K562 (cell line): ENCODE results near the gene MAML1. TPM values are rescaled to one million over a fixed set of nuclear protein-coding genes. Genes with fewer than 3 reads are reported as not detected.

Experiments used
- ASH1L ChIP-seq: fragments of 450-650 bp; IDR thresholded peaks from 2 replicates; pipeline ENCODE4 v1.6.1; 2018; ENCODE audit warnings: borderline replicate concordance, mild to moderate bottlenecking, low read depth; ENCODE audit not compliant: partially characterized antibody
- BCL6 ChIP-seq: fragments of 250-450 bp; sonication (Bioruptor Pico); IDR thresholded peaks from 2 replicates; pipeline ENCODE4 v1.4.0; 2020
- BRD4 ChIP-seq: fragments of 200-600 bp; sonication (generic); IDR thresholded peaks from 2 replicates; pipeline ENCODE4 v1.6.1; 2017; ENCODE audit warnings: inconsistent platforms
- CBX5 ChIP-seq: IDR thresholded peaks from 2 replicates; pipeline ENCODE4 v1.6.1; 2014; ENCODE audit warnings: low read depth, borderline replicate concordance
- EP300 ChIP-seq: IDR thresholded peaks from 2 replicates; pipeline ENCODE4 v1.6.1; 2012; ENCODE audit warnings: low read length, improper control_type of control experiment
- ERF ChIP-seq: fragments of 450-650 bp; formaldehyde crosslinking; IDR thresholded peaks from 2 replicates; pipeline ENCODE4 v1.4.0; 2020; ENCODE audit warnings: mild to moderate bottlenecking, mixed read lengths
- ETV1 ChIP-seq: fragments of 450-650 bp; conservative IDR thresholded peaks from 2 replicates; pipeline ENCODE4 v1.6.1; 2016; ENCODE audit warnings: missing genetic modification characterization, control low read depth, low read depth, missing compliant biosample characterization
- FOXA1 ChIP-seq: fragments of 450-650 bp; IDR thresholded peaks from 2 replicates; pipeline ENCODE4 v1.6.1; 2016; ENCODE audit warnings: mild to moderate bottlenecking, borderline replicate concordance
- FUS ChIP-seq: fragments of 200-400 bp; formaldehyde crosslinking; optimal IDR thresholded peaks from 2 replicates; pipeline ENCODE3; 2017; ENCODE audit warnings: low read depth, low read length
- HNRNPUL1 ChIP-seq: fragments of 200-400 bp; formaldehyde crosslinking; IDR thresholded peaks from 2 replicates; pipeline ENCODE4 v1.6.1; 2017; ENCODE audit warnings: low read length
- KAT2B ChIP-seq: IDR thresholded peaks from one replicate; pipeline ENCODE4 v1.6.1; 2012; ENCODE audit warnings: low read depth, mild to moderate bottlenecking, control low read depth, inconsistent platforms, low read length, moderate library complexity
- KDM1A ChIP-seq, 2 experiments: fragments of 450-650 bp; IDR thresholded peaks; 2 replicates each; pipeline ENCODE4 v1.6.1; 2016; ENCODE audit warnings: mild to moderate bottlenecking in 2 of 2
- KLF6 ChIP-seq: fragments of 250-450 bp; sonication (Bioruptor Pico); IDR thresholded peaks from 2 replicates; pipeline ENCODE4 v1.4.0; 2020; ENCODE audit warnings: mild to moderate bottlenecking, moderate library complexity, borderline replicate concordance
- NONO ChIP-seq, 2 experiments: fragments of 200-400 bp in 1 of 2; fragments of 450-650 bp in 1 of 2; formaldehyde crosslinking in 1 of 2; IDR thresholded peaks; 2 replicates each; pipeline ENCODE4 v1.6.1; 2017; ENCODE audit warnings: low read depth in 2 of 2, mild to moderate bottlenecking in 2 of 2, moderate library complexity in 2 of 2, low read length in 1 of 2
- SMAD3 ChIP-seq: fragments of 450-650 bp; formaldehyde crosslinking; conservative IDR thresholded peaks from 2 replicates; pipeline ENCODE4 v1.4.0; 2020; ENCODE audit warnings: mild to moderate bottlenecking
- SREBF1 ChIP-seq: fragments of 150-350 bp; IDR thresholded peaks from 2 replicates; pipeline ENCODE4 v1.6.1; 2014; ENCODE audit warnings: antibody characterized with exemption, low read depth, low read length, borderline replicate concordance
- THRB ChIP-seq: fragments of 450-650 bp; formaldehyde crosslinking; conservative IDR thresholded peaks from 2 replicates; pipeline ENCODE4 v1.4.0; 2022; ENCODE audit warnings: mild to moderate bottlenecking, missing genetic modification characterization
- TOE1 ChIP-seq, 2 experiments: fragments of 450-650 bp in 1 of 2; sonication (generic) in 1 of 2; formaldehyde crosslinking in 1 of 2; IDR thresholded peaks; 2 replicates each; pipeline versions ENCODE4 v1.7.1 to v1.8.0; 2016 to 2022; ENCODE audit warnings: borderline replicate concordance in 2 of 2, mild to moderate bottlenecking in 2 of 2, antibody characterized with exemption in 1 of 2, inconsistent platforms in 1 of 2, low read depth in 1 of 2, missing genetic modification reagents in 1 of 2, moderate library complexity in 1 of 2
- ZBTB17 ChIP-seq: fragments of 450-650 bp; formaldehyde crosslinking; IDR thresholded peaks from 2 replicates; pipeline ENCODE4 v1.4.0; 2020; ENCODE audit warnings: mild to moderate bottlenecking
- polyA plus RNA-seq, 8 experiments: library from polyadenylated mRNA; depleted of rRNA in 4 of 8; stranded (reverse) in 5 of 8; unstranded in 3 of 8; fragments of >200 nt; fragmentation: Nextera tagmentation in 2 of 8; fragmentation: Illumina TruSeq in 1 of 8; extraction: Ambion mirVana in 2 of 8; extraction: Trizol in 1 of 8; gene quantifications; 2 replicates each; pipeline versions ENCODE4 v1.2.1 to v1.2.3, GENCODE V29; 2011 to 2014; ENCODE audit warnings: inconsistent platforms in 1 of 8, missing spikeins in 1 of 8
- total RNA-seq, 7 experiments: library from RNA; depleted of rRNA in 6 of 7; stranded (reverse); fragments of >200 nt in 6 of 7; fragmentation: Illumina TruSeq in 2 of 7; extraction: Trizol in 2 of 7; gene quantifications; 2 replicates each; pipeline versions ENCODE4 v1.2.1 to v1.2.3, GENCODE V29; 2011 to 2021; ENCODE audit warnings: low replicate concordance in 1 of 7
- TF ChIP-seq, protein P1 (sequence below): fragments of 250-450 bp; sonication (Bioruptor Pico); IDR thresholded peaks from 2 replicates; pipeline ENCODE4 v1.4.0; 2020

MAML1 gene
- total and polyA plus RNA-seq, 9 of the 15 experiments (the other 6 are each of a cell fraction or from before 2014, with no cell fraction given): 0.32 to 18.4 (median 7.0) TPM

DNA sequence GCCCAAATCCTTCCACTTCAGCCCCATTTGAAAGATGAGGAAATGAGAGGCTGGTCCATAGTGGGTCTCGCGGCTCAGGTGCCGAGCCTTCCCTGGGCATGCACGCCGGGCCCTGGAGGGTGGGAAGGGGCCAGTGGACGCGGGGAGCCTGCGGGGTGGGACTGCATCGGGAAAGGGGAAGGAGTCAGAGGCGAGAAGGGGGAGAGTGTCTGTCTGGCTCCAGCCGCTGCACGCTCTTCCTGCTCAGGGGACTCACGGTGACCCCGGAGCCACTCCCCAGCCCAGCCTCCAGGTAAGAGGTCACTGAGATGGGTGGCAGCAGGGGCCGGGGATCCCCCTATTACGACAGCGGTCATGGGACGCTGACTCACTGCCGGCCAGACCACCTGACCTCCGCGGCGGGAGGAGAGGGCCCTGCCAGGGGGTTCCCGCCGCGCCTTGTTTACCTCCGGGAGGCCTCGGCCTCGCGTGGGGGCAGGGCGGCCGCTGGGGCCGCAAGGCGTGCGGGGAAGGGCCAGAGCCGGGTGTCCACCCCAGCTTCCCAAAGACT lies 86.2 kb downstream of the MAML1 start (continued):
- TF ChIP-seq HNRNPUL1 (no peak), FUS (no peak), NONO (IDR thresholded peaks at IDR 0.05; ENCODE audit: low read depth in 2 of 2, low read length in 1 of 2) (peak in 1 of 2 experiments; percentile 68; a peak in 1 of 4 replicates), THRB (no peak; the same call in 1 of the 2 replicates), BRD4 (peak; percentile 41; the same call in 1 of the 2 replicates), SMAD3 (no peak), ZBTB17 (CRISPR knock-in tag) (no peak), KLF6 (CRISPR knock-in tag) (no peak), FOXA1 (no peak), KAT2B (no peak), EP300 (peak; percentile 88), BCL6 (CRISPR knock-in tag) (no peak), KDM1A (IDR thresholded peaks at IDR 0.05) (no peak), ETV1 (tag) (peak; percentile 85), TOE1 (IDR thresholded peaks at IDR 0.05; ENCODE audit: borderline replicate concordance) (peak; percentile 96), TOE1 (CRISPR knock-in tag; IDR thresholded peaks at IDR 0.05; ENCODE audit: borderline replicate concordance, low read depth) (no peak), SREBF1 (0 out of 2 replicates have a peak, but pooled peaks have one; percentile 27), ERF (CRISPR knock-in tag) (peak; percentile 78; the same call in 1 of the 2 replicates), ASH1L (no peak), CBX5 (no peak)
- TF ChIP-seq, protein P1, sequence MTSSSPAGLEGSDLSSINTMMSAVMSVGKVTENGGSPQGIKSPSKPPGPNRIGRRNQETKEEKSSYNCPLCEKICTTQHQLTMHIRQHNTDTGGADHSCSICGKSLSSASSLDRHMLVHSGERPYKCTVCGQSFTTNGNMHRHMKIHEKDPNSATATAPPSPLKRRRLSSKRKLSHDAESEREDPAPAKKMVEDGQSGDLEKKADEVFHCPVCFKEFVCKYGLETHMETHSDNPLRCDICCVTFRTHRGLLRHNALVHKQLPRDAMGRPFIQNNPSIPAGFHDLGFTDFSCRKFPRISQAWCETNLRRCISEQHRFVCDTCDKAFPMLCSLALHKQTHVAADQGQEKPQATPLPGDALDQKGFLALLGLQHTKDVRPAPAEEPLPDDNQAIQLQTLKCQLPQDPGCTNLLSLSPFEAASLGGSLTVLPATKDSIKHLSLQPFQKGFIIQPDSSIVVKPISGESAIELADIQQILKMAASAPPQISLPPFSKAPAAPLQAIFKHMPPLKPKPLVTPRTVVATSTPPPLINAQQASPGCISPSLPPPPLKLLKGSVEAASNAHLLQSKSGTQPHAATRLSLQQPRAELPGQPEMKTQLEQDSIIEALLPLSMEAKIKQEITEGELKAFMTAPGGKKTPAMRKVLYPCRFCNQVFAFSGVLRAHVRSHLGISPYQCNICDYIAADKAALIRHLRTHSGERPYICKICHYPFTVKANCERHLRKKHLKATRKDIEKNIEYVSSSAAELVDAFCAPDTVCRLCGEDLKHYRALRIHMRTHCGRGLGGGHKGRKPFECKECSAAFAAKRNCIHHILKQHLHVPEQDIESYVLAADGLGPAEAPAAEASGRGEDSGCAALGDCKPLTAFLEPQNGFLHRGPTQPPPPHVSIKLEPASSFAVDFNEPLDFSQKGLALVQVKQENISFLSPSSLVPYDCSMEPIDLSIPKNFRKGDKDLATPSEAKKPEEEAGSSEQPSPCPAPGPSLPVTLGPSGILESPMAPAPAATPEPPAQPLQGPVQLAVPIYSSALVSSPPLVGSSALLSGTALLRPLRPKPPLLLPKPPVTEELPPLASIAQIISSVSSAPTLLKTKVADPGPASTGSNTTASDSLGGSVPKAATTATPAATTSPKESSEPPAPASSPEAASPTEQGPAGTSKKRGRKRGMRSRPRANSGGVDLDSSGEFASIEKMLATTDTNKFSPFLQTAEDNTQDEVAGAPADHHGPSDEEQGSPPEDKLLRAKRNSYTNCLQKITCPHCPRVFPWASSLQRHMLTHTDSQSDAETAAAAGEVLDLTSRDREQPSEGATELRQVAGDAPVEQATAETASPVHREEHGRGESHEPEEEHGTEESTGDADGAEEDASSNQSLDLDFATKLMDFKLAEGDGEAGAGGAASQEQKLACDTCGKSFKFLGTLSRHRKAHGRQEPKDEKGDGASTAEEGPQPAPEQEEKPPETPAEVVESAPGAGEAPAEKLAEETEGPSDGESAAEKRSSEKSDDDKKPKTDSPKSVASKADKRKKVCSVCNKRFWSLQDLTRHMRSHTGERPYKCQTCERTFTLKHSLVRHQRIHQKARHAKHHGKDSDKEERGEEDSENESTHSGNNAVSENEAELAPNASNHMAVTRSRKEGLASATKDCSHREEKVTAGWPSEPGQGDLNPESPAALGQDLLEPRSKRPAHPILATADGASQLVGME (CRISPR knock-in tag): peak; percentile 74; the same call in 1 of the 2 replicates
